ENCODE data around the gene NEU2.

- TF ChIP-seq CTCF (IDR thresholded peaks at IDR 0.05; ENCODE audit: low read depth, low read length, poor library complexity, severe bottlenecking) (peak; percentile 9), EZH2phosphoT487 (IDR thresholded peaks at IDR 0.05; ENCODE audit: borderline replicate concordance, low read length) (no peak)
Measured at GRCh38 chr2:233060501-233060979, 28.1 kb downstream of the NEU2 start.
